Ishikawa (cell line): ENCODE measurements around the gene LMBRD2.

ENCODE experiments used
- CEBPB ChIP-seq: IDR thresholded peaks from 2 replicates; pipeline ENCODE4 v1.6.1; 2012
- CREB1 ChIP-seq: IDR thresholded peaks from 2 replicates; pipeline ENCODE4 v1.6.1; 2012; ENCODE audit warnings: low read depth
- EGR1 ChIP-seq: IDR thresholded peaks from 2 replicates; pipeline ENCODE4 v1.6.1; 2012
- EP300 ChIP-seq: IDR thresholded peaks from 2 replicates; pipeline ENCODE4 v1.6.1; 2012; ENCODE audit warnings: borderline replicate concordance
- FOXM1 ChIP-seq: IDR thresholded peaks from 2 replicates; pipeline ENCODE4 v1.6.1; 2012; ENCODE audit warnings: low read depth, borderline replicate concordance
- MAX ChIP-seq: IDR thresholded peaks from 2 replicates; pipeline ENCODE4 v1.6.1; 2012
- NFIC ChIP-seq: IDR thresholded peaks from 2 replicates; pipeline ENCODE4 v1.6.1; 2012
- RAD21 ChIP-seq: IDR thresholded peaks from 2 replicates; pipeline ENCODE4 v1.6.1; 2012; ENCODE audit warnings: low read depth
- REST ChIP-seq: IDR thresholded peaks from 2 replicates; pipeline ENCODE4 v1.6.1; 2012; ENCODE audit warnings: low read depth, mild to moderate bottlenecking
- TAF1 ChIP-seq: IDR thresholded peaks from 2 replicates; pipeline ENCODE4 v1.6.1; 2012; ENCODE audit warnings: low read depth, mild to moderate bottlenecking
- TCF12 ChIP-seq: IDR thresholded peaks from 2 replicates; pipeline ENCODE4 v1.6.1; 2012; ENCODE audit warnings: low read depth
- TEAD4 ChIP-seq: IDR thresholded peaks from 2 replicates; pipeline ENCODE4 v1.6.1; 2012
- USF1 ChIP-seq: IDR thresholded peaks from 2 replicates; pipeline ENCODE4 v1.6.1; 2012
- YY1 ChIP-seq: IDR thresholded peaks from 2 replicates; pipeline ENCODE4 v1.6.1; 2012; ENCODE audit warnings: low read depth
- ZBTB7A ChIP-seq: IDR thresholded peaks from 2 replicates; pipeline ENCODE4 v1.6.1; 2012; ENCODE audit warnings: low read depth

The LMBRD2 gene

GRCh38 chr5:36153726-36154125 is 2.0 kb upstream of the LMBRD2 start:
- TF ChIP-seq RAD21: no peak
- no peak for TF ChIP-seq FOXM1
- no peak for TF ChIP-seq EGR1
- TF ChIP-seq CEBPB: no peak
- no peak for TF ChIP-seq YY1
- TF ChIP-seq TAF1: no peak
- TF ChIP-seq TEAD4: no peak
- no peak for TF ChIP-seq USF1
- TF ChIP-seq TCF12: no peak
- no peak for TF ChIP-seq CREB1
- no peak for TF ChIP-seq REST
- no peak for TF ChIP-seq NFIC
- no peak for TF ChIP-seq MAX
- no peak for TF ChIP-seq EP300
- no peak for TF ChIP-seq ZBTB7A

GRCh38 chr5:36153298-36153677 is 1.6 kb upstream of the LMBRD2 start:
- TF ChIP-seq MAX: no peak
- no peak for TF ChIP-seq ZBTB7A
- TF ChIP-seq CREB1: no peak
- TF ChIP-seq FOXM1: no peak
- TF ChIP-seq NFIC: no peak
- TF ChIP-seq RAD21: no peak
- no peak for TF ChIP-seq EGR1
- TF ChIP-seq REST: no peak
- no peak for TF ChIP-seq TAF1
- no peak for TF ChIP-seq EP300

- TF ChIP-seq TAF1 (no peak), NFIC (no peak), FOXM1 (no peak), RAD21 (no peak), CREB1 (no peak), USF1 (no peak), ZBTB7A (no peak), EGR1 (no peak), YY1 (no peak), CEBPB (no peak)
Measured at GRCh38 chr5:36152324-36153297, 924 bp upstream of the LMBRD2 start.

GRCh38 chr5:36150676-36151433 is 832 bp downstream of the LMBRD2 start:
- TF ChIP-seq EGR1 (no peak), RAD21 (no peak), MAX (no peak), ZBTB7A (no peak), EP300 (no peak)

GRCh38 chr5:36147681-36148080 is 4.0 kb downstream of the LMBRD2 start:
- TF ChIP-seq YY1 (no peak), RAD21 (no peak)
